Measurements from ENCODE around the gene IRS2. TPM values are rescaled to one million over a fixed set of nuclear protein-coding genes. Genes with fewer than 3 reads are reported as not detected.

IRS2 gene
- total RNA-seq, 1 donor from 2014 or later: 2.8 TPM

- intact Hi-C loops (cut with micrococcal nuclease): no loop called here
Measured at GRCh38 chr13:109807345-109807744, 21.0 kb upstream of the IRS2 start.

GRCh38 chr13:109804654-109805053 lies 18.3 kb upstream of the IRS2 start:
- intact Hi-C loops (cut with micrococcal nuclease): no loop called here

GRCh38 chr13:109803825-109804224 lies 17.4 kb upstream of the IRS2 start:
- intact Hi-C loops (cut with micrococcal nuclease): no loop called here

GRCh38 chr13:109802936-109803335 lies 16.6 kb upstream of the IRS2 start:
- intact Hi-C loops (cut with micrococcal nuclease): no loop called here

- intact Hi-C loops (cut with micrococcal nuclease): loop anchor here (10.0 kb wide), 1 partner anchor 1470 kb away; no protein-coding TSS in a partner anchor
Measured at GRCh38 chr13:109795011-109795410, 8.6 kb upstream of the IRS2 start.

- intact Hi-C loops (cut with micrococcal nuclease): loop anchor here (5.0 to 10.0 kb wide), 2 partner anchors 323 to 1469 kb away; no protein-coding TSS in a partner anchor
Measured at GRCh38 chr13:109794095-109794494, 7.7 kb upstream of the IRS2 start.

- intact Hi-C loops (cut with micrococcal nuclease): loop anchor here (2.0 to 10.0 kb wide), 3 partner anchors 325 to 1582 kb away; no protein-coding TSS in a partner anchor
Measured at GRCh38 chr13:109792416-109793059, 6.2 kb upstream of the IRS2 start.

- intact Hi-C loops (cut with micrococcal nuclease): loop anchor here (1.0 to 10.0 kb wide), 5 partner anchors 181 to 1466 kb away; no protein-coding TSS in a partner anchor
Measured at GRCh38 chr13:109790942-109791605, 4.7 kb upstream of the IRS2 start.

GRCh38 chr13:109790086-109790485 lies 3.7 kb upstream of the IRS2 start:
- intact Hi-C loops (cut with micrococcal nuclease): loop anchor here (5.0 to 10.0 kb wide), 2 partner anchors 327 to 1465 kb away; no protein-coding TSS in a partner anchor

- intact Hi-C loops (cut with micrococcal nuclease): loop anchor here (1.0 to 5.0 kb wide), 3 partner anchors 11 to 572 kb away; no protein-coding TSS in a partner anchor
Measured at GRCh38 chr13:109789262-109789661, 2.9 kb upstream of the IRS2 start.

GRCh38 chr13:109788372-109789111 lies 2.2 kb upstream of the IRS2 start:
- intact Hi-C loops (cut with micrococcal nuclease): loop anchor here (1.0 to 5.0 kb wide), 3 partner anchors 10 to 571 kb away; no protein-coding TSS in a partner anchor

- intact Hi-C loops (cut with micrococcal nuclease): loop anchor here (2.0 to 5.0 kb wide), 4 partner anchors 350 to 1573 kb away; partner anchors contain the start of gene LIG4
Measured at GRCh38 chr13:109787135-109787954, 962 bp upstream of the IRS2 start.

GRCh38 chr13:109785892-109786450 lies 412 bp downstream of the IRS2 start:
- intact Hi-C loops (cut with micrococcal nuclease): loop anchor here (1.0 to 5.0 kb wide), 5 partner anchors 216 to 1571 kb away; partner anchors contain the start of gene LIG4

GRCh38 chr13:109785141-109785891 lies 1.1 kb downstream of the IRS2 start:
- intact Hi-C loops (cut with micrococcal nuclease): loop anchor here (1.0 to 5.0 kb wide), 3 partner anchors 215 to 568 kb away; no protein-coding TSS in a partner anchor

- intact Hi-C loops (cut with micrococcal nuclease): loop anchor here (1.0 to 5.0 kb wide), 5 partner anchors 19 to 823 kb away; no protein-coding TSS in a partner anchor
Measured at GRCh38 chr13:109784590-109785140, 1.7 kb downstream of the IRS2 start.

GRCh38 chr13:109783815-109784589 lies 2.4 kb downstream of the IRS2 start:
- intact Hi-C loops (cut with micrococcal nuclease): loop anchor here (1.0 kb wide), 2 partner anchors 19 to 823 kb away; no protein-coding TSS in a partner anchor

GRCh38 chr13:109783447-109783814 lies 3.0 kb downstream of the IRS2 start:
- intact Hi-C loops (cut with micrococcal nuclease): no loop called here

GRCh38 chr13:109782823-109783431 lies 3.5 kb downstream of the IRS2 start:
- intact Hi-C loops (cut with micrococcal nuclease): no loop called here
